ENCODE data around the gene PKN2. TPM values are rescaled to one million over a fixed set of nuclear protein-coding genes. Genes with fewer than 3 reads are reported as not detected.

The PKN2 gene
- total RNA-seq, 1 experiment from 2014 or later = 32.5 TPM

GRCh38 chr1:88646476-88647248 is 37.4 kb upstream of the PKN2 start:
- no peak overlapping the region for H4K5ac ChIP-seq (ENCODE audit: insufficient read length, low read depth, low read length)
- H2BK15ac ChIP-seq (ENCODE audit: low read depth, low read length) = no peak overlapping the region
- no peak overlapping the region for H2AFZ ChIP-seq (ENCODE audit: low read length)
- H3K56ac ChIP-seq (ENCODE audit: insufficient read length, low read depth, low read length) = no peak overlapping the region
- Mint-ChIP-seq H3K27me3 (ENCODE audit: low read depth) (no peaks in the 10 kb centered on the region), H3K36me3 (ENCODE audit: insufficient read depth in 1 of 3, low read depth in 3 of 3) (no peaks in the 10 kb centered on the region), H3K4me3 (no peak overlapping the region), H3K9me3 (no peaks in the 10 kb centered on the region), H3K27ac (no peak overlapping the region), H3K4me1 (peaks cover 32 to 39% of the 10 kb centered on the region in 2 experiments)
- no peaks in the 10 kb centered on the region for H3K9me3 ChIP-seq (ENCODE audit: control insufficient read depth, low read depth, low read length)
- H4K8ac ChIP-seq (replicated peaks; ENCODE audit: insufficient read length, low read depth, low read length) = no peak overlapping the region
- no peaks in the 10 kb centered on the region for H4K20me1 ChIP-seq (ENCODE audit: control insufficient read depth, insufficient read depth, insufficient read length)
- H3K4ac ChIP-seq (ENCODE audit: low read depth, low read length) = no peak overlapping the region
- no peak overlapping the region for H2BK120ac ChIP-seq (ENCODE audit: low read depth, low read length, poor library complexity, severe bottlenecking)
- H3K79me2 ChIP-seq (ENCODE audit: insufficient read depth, low read length) = no peaks in the 10 kb centered on the region
- H3K79me1 ChIP-seq (ENCODE audit: insufficient read depth, low read depth, low read length, poor library complexity, severe bottlenecking) = no peaks in the 10 kb centered on the region
- no peak overlapping the region for H3K18ac ChIP-seq (ENCODE audit: insufficient read length, low read depth, low read length)
- H3K27ac ChIP-seq (ENCODE audit: insufficient read length, low read depth, low read length) = no peak overlapping the region
- no peak overlapping the region for H3K14ac ChIP-seq (ENCODE audit: insufficient read depth, low read length)
- no peak for DNase-seq
- H3K23ac ChIP-seq (ENCODE audit: insufficient read length, low read depth, low read length) = no peak overlapping the region
- H2BK5ac ChIP-seq (ENCODE audit: insufficient read length, low read length) = no peak overlapping the region
- peaks cover 4% of the 10 kb centered on the region; the same call in 1 of the 2 replicates for H3K4me1 ChIP-seq (ENCODE audit: insufficient read depth, low read length)
- H4K91ac ChIP-seq (ENCODE audit: insufficient read length, low read depth, low read length) = no peak overlapping the region
- no peaks in the 10 kb centered on the region for H3K23me2 ChIP-seq (ENCODE audit: insufficient read length, low read depth, low read length, poor library complexity, severe bottlenecking)
- H3K27me3 ChIP-seq (ENCODE audit: insufficient read depth, low read length) = no peaks in the 10 kb centered on the region
- no peak overlapping the region for H2BK20ac ChIP-seq (ENCODE audit: low read depth, low read length, poor library complexity, severe bottlenecking)
- H3K4me2 ChIP-seq (ENCODE audit: insufficient read depth, insufficient read length, low read length) = no peak overlapping the region
- H2BK12ac ChIP-seq (ENCODE audit: insufficient read length, low read depth, low read length) = no peak overlapping the region
- TF ChIP-seq CTCF (conservative IDR thresholded peaks at IDR 0.05) = no peak
- no peak overlapping the region for H3T11ph ChIP-seq (ENCODE audit: low read length)
- H3K9ac ChIP-seq (ENCODE audit: extremely low read depth, insufficient read length, low read length) = no peak overlapping the region
- no peak overlapping the region for H2AK5ac ChIP-seq (ENCODE audit: insufficient read length, low read length)
